Upper lobe of left lung (tissue), 6 donors: ENCODE data around the gene GPC4. TPM values are rescaled to one million over a fixed set of nuclear protein-coding genes. Genes with fewer than 3 reads are reported as not detected.
A peak's percentile ranks its signal among the peaks of the same experiment; 100 is the strongest.

Source experiments
- ATAC-seq, 2 donors: fragments of 200-7000 bp; cut with Tn5 transposase; one replicate each; pipeline ENCODE4 v1.9.1; 2022; ENCODE audit warnings: mild to moderate bottlenecking in 2 of 2, moderate library complexity in 2 of 2; ENCODE audit not compliant: low FRiP score in 2 of 2
- DNase-seq, 2 donors: peaks; one replicate each; pipeline ENCODE4 v3.0.0-alpha.2; 2019 to 2020
- H3K27ac ChIP-seq, 4 donors: fragments of 200-600 bp; sonication (generic); one replicate each; pipeline ENCODE4 v1.5.1; 2016 to 2019
- H3K27me3 ChIP-seq, 4 donors: fragments of 200-600 bp; sonication (generic); one replicate each; pipeline ENCODE4 v1.5.1; 2017 to 2019
- H3K36me3 ChIP-seq, 4 donors: fragments of 200-600 bp; sonication (generic); one replicate each; pipeline ENCODE4 v1.5.1; 2016 to 2019
- H3K4me1 ChIP-seq, 4 donors: fragments of 200-600 bp; sonication (generic); one replicate each; pipeline ENCODE4 v1.5.1; 2018 to 2019
- H3K4me3 ChIP-seq, 4 donors: fragments of 200-600 bp; sonication (generic); one replicate each; pipeline ENCODE4 v1.5.1; 2017 to 2019; ENCODE audit warnings: mild to moderate bottlenecking in 2 of 4, moderate library complexity in 1 of 4
- H3K9me3 ChIP-seq, 4 donors: fragments of 200-600 bp; sonication (generic); one replicate each; pipeline ENCODE4 v1.5.1; 2018 to 2019
- CTCF ChIP-seq, 6 experiments: fragments of 450-650 bp in 4 of 6; fragments of 200-600 bp in 2 of 6; sonication (generic) in 2 of 6; IDR thresholded peaks; one replicate each; pipeline ENCODE4 v1.5.1; 2016 to 2019; ENCODE audit warnings: antibody characterized with exemption in 6 of 6
- EP300 ChIP-seq, 4 donors: sonication (generic); formaldehyde crosslinking; IDR thresholded peaks; one replicate each; pipeline ENCODE4 v1.5.1; 2017; ENCODE audit warnings: antibody characterized with exemption in 4 of 4, control low read depth in 2 of 4
- POLR2A ChIP-seq, 4 donors: fragments of 450-650 bp; IDR thresholded peaks; one replicate each; pipeline ENCODE4 v1.5.1; 2016 to 2017; ENCODE audit warnings: antibody characterized with exemption in 4 of 4, mild to moderate bottlenecking in 2 of 4
- POLR2AphosphoS5 ChIP-seq, 2 donors: sonication (generic); formaldehyde crosslinking; IDR thresholded peaks; one replicate each; pipeline ENCODE4 v1.5.1; 2017; ENCODE audit warnings: antibody characterized with exemption in 2 of 2
- WGBS, 2 donors: methylation state at CpG; one replicate each; pipeline ENCODE4 v1.1.5; 2017 to 2018; 5-methylcytosine and 5-hydroxymethylcytosine counted together
- total RNA-seq, 6 donors: library from RNA; depleted of rRNA in 4 of 6; stranded (reverse); fragments of >200 nt in 4 of 6; gene quantifications; one replicate each; pipeline versions ENCODE4 v1.1.0 to v1.2.1, GENCODE V29; 2016 to 2021
- donor health status: DM: no; HTN: no; CAD: no; lungs with moderate emphysema.
- donor health status: DM: no; HTN: yes; CAD: no; lungs with severe emphysema.

Gene GPC4
- total RNA-seq, 6 donors from 2014 or later = 18.5 to 59.2 (median 32.6) TPM

DNA sequence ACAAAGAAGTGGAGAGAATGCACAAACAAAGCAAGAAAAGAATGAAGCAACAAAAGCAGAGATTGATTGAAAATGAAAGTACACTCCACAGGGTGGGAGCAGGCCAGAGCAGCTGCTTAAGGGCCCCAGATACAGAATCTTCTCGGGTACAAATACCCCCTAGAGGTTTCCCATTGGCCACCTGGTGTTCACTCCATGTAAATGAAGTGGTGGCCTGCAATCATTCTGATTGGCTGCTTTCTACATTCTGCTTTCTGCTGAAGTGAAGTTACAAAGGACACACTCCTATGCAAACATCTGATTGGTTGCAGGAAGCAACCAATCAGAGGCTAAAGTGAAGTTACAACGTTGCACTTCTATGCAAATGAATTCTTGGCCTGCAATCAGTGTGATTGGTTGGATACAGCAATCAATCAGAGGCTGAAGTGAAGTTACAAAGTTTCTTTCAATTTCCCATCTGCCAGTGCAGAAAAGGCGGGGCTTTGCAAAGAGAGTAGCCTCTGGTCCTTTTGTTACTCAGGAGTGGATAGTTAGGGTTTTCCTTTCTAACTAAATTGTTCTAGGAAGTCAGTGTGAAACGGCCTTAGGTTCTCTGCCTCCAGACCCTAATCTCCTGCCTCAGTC lies 19.0 kb upstream of the GPC4 start:
- Histone ChIP-seq H3K4me3 (no peak overlapping the region), H3K4me1 (no peaks in the 10 kb centered on the region), H3K27me3 (no peaks in the 10 kb centered on the region), H3K36me3 (no peaks in the 10 kb centered on the region), H3K27ac (no peak overlapping the region), H3K9me3 (no peaks in the 10 kb centered on the region)
- 64 to 79% methylated on average over 4 of the region's 4 CpGs for WGBS, 2 donors
- DNase-seq = no peak
- no peak for ATAC-seq
- TF ChIP-seq EP300 (IDR thresholded peaks at IDR 0.05) (no peak), POLR2AphosphoS5 (IDR thresholded peaks at IDR 0.05) (no peak), POLR2A (IDR thresholded peaks at IDR 0.05) (no peak), CTCF (IDR thresholded peaks at IDR 0.05) (no peak)

GRCh38 chrX:133419911-133420310 lies 4.6 kb upstream of the GPC4 start:
- 93 to 100% methylated on average over 2 of the region's 2 CpGs for whole genome bisulfite sequencing, 2 donors
- Histone ChIP-seq H3K4me3 (no peak overlapping the region), H3K4me1 (peaks cover 0 to 7% (median 0%) of the 10 kb centered on the region in 4 donors), H3K27me3 (peaks cover 0 to 8% (median 0%) of the 10 kb centered on the region in 4 donors), H3K27ac (no peak overlapping the region), H3K9me3 (peaks cover 0 to 6% (median 0%) of the 10 kb centered on the region in 4 donors), H3K36me3 (no peaks in the 10 kb centered on the region)
- ATAC-seq (no peak), DNase-seq (no peak)
- TF ChIP-seq EP300 (IDR thresholded peaks at IDR 0.05) (no peak), CTCF (IDR thresholded peaks at IDR 0.05) (no peak), POLR2AphosphoS5 (IDR thresholded peaks at IDR 0.05) (no peak), POLR2A (IDR thresholded peaks at IDR 0.05) (no peak)

- no peak for DNase-seq
- no peak overlapping the region for H3K27ac ChIP-seq
- TF ChIP-seq CTCF (IDR thresholded peaks at IDR 0.05) = no peak
- no peak for TF ChIP-seq POLR2AphosphoS5 (IDR thresholded peaks at IDR 0.05)
- no peak for TF ChIP-seq POLR2A (IDR thresholded peaks at IDR 0.05)
- TF ChIP-seq EP300 (IDR thresholded peaks at IDR 0.05) = no peak
- WGBS, 2 donors = 43 to 53% methylated on average over 2 of the region's 2 CpGs
- peaks cover 0 to 7% (median 0%) of the 10 kb centered on the region in 4 donors for H3K9me3 ChIP-seq
- peaks cover 0 to 19% (median 0%) of the 10 kb centered on the region in 4 donors for H3K27me3 ChIP-seq
- H3K36me3 ChIP-seq = no peaks in the 10 kb centered on the region
- H3K4me1 ChIP-seq = peaks cover 0 to 8% (median 0%) of the 10 kb centered on the region in 4 donors
- no peak overlapping the region for H3K4me3 ChIP-seq
- no peak for ATAC-seq
Observed at GRCh38 chrX:133418588-133418987, 3.3 kb upstream of the GPC4 start.

GRCh38 chrX:133417364-133417763 lies 2.1 kb upstream of the GPC4 start:
- ATAC-seq (no peak), DNase-seq (no peak)
- WGBS, 2 donors = 57 to 68% methylated on average over 3 to 6 of the region's 6 CpGs
- Histone ChIP-seq H3K36me3 (no peaks in the 10 kb centered on the region), H3K4me1 (peaks cover 0 to 8% (median 0%) of the 10 kb centered on the region in 4 donors), H3K9me3 (peaks cover 0 to 7% (median 0%) of the 10 kb centered on the region in 4 donors), H3K27ac (no peak overlapping the region), H3K4me3 (no peak overlapping the region), H3K27me3 (peaks cover 0 to 19% (median 0%) of the 10 kb centered on the region in 4 donors)
- no peak for TF ChIP-seq POLR2AphosphoS5 (IDR thresholded peaks at IDR 0.05)
- TF ChIP-seq POLR2A (IDR thresholded peaks at IDR 0.05) = no peak
- no peak for TF ChIP-seq EP300 (IDR thresholded peaks at IDR 0.05)

DNA sequence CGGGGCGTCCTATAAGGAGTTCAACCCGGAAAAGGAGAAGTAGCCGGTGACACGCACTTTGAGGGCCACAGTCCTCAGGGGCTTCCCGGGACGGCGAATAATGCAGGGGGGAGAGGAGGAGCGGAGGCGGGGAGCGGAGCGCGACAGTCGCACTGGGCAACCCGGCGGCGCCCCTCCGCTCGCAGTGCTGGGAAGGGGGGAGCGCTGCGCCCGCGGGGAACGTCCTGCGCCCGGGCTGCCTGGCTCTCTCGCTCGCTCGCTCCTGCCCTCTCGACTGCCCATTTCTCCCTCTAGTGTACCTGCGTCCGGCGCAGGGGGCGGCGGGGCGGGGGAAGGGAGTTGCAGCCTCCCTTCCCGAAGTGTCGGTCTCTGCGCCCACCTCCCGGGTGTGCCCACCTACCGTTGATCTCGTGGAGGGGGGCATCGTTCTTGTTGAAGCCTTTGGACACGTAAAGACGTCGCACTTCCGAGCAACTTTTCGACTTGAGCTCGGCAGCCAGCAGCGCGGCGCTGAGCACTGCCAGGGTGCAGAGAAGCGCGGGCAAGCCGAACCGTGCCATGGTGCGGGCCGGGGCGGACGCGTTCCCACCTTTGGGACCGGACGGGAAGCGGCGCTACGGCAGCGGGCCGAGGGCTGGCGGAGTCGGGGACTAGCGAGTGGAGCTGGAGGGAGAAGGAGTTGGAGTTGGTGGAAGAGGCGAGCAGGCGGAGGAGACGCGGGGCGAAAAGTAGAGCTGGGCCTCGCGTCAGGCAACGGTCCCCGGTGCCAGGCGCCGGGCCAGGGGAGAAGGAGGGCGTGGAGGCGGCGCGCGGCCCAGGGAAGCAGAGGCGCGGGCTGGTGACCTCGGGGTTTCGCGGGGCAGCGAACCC lies 648 bp downstream of the GPC4 start:
- peak; percentile 3 to 51 for ATAC-seq
- peaks cover 0 to 19% (median 0%) of the 10 kb centered on the region in 4 donors for H3K27me3 ChIP-seq
- H3K27ac ChIP-seq = peak overlapping the region; percentile 65 to 81 (median 74)
- 2 to 45% methylated on average over 33 to 87 of the region's 93 CpGs for WGBS, 2 donors
- peak in 1 of 2 donors; percentile 82 for DNase-seq
- H3K4me3 ChIP-seq = peak overlapping the region; percentile 20 to 60 (median 55)
- no peak for TF ChIP-seq EP300 (IDR thresholded peaks at IDR 0.05)
- TF ChIP-seq CTCF (IDR thresholded peaks at IDR 0.05) = no peak
- TF ChIP-seq POLR2A (IDR thresholded peaks at IDR 0.05) = no peak
- no peak for TF ChIP-seq POLR2AphosphoS5 (IDR thresholded peaks at IDR 0.05)
- no peaks in the 10 kb centered on the region for H3K36me3 ChIP-seq
- H3K4me1 ChIP-seq = peaks cover 0 to 8% (median 0%) of the 10 kb centered on the region in 4 donors
- H3K9me3 ChIP-seq = peaks cover 0 to 7% (median 0%) of the 10 kb centered on the region in 4 donors
